Esophagus muscularis mucosa (tissue), 4 donors: ENCODE measurements around the gene AGPAT4. TPM values are rescaled to one million over a fixed set of nuclear protein-coding genes. Genes with fewer than 3 reads are reported as not detected.

ENCODE experiments used
- DNase-seq: peaks from one replicate; pipeline ENCODE4 v3.0.0-alpha.2; 2017; ENCODE audit errors: extremely low spot score
- H3K27ac ChIP-seq, 4 donors: fragments of 200-600 bp; sonication (generic); replicated peaks in 1 of 4; 1 replicate in 3 of 4; 2 replicates in 1 of 4; pipeline ENCODE4 v1.5.1; 2016 to 2019; ENCODE audit warnings: mild to moderate bottlenecking in 1 of 4
- H3K27me3 ChIP-seq, 4 donors: fragments of 200-600 bp; sonication (generic); one replicate each; pipeline versions ENCODE4 v1.5.1 to v1.6.0; 2016 to 2019
- H3K36me3 ChIP-seq, 4 donors: fragments of 200-600 bp; sonication (generic); one replicate each; pipeline ENCODE4 v1.5.1; 2016 to 2019
- H3K4me1 ChIP-seq, 4 donors: fragments of 200-600 bp; sonication (generic); one replicate each; pipeline ENCODE4 v1.5.1; 2016 to 2019
- H3K4me3 ChIP-seq, 4 donors: fragments of 200-600 bp; sonication (generic); 1 replicate in 2 of 4; 2 replicates in 2 of 4; pipeline ENCODE4 v1.5.1; 2016 to 2019; ENCODE audit warnings: mild to moderate bottlenecking in 4 of 4, moderate library complexity in 1 of 4
- H3K9me3 ChIP-seq, 4 donors: fragments of 200-600 bp; sonication (generic); 1 replicate in 3 of 4; 2 replicates in 1 of 4; pipeline ENCODE4 v1.5.1; 2016 to 2019
- EP300 ChIP-seq: sonication (generic); formaldehyde crosslinking; IDR thresholded peaks from one replicate; pipeline ENCODE4 v1.6.1; 2017; ENCODE audit warnings: antibody characterized with exemption
- POLR2A ChIP-seq: fragments of 450-650 bp; IDR thresholded peaks from one replicate; pipeline ENCODE4 v1.6.1; 2017; ENCODE audit warnings: antibody characterized with exemption, moderate library complexity, mild to moderate bottlenecking, low read depth
- POLR2AphosphoS5 ChIP-seq, 2 donors: sonication (generic); formaldehyde crosslinking; IDR thresholded peaks; one replicate each; pipeline ENCODE4 v1.6.1; 2017; ENCODE audit warnings: antibody characterized with exemption in 2 of 2
- WGBS: methylation state at CpG from one replicate; pipeline ENCODE4 v1.1.5; 2018; 5-methylcytosine and 5-hydroxymethylcytosine counted together
- intact Hi-C: fragments of 100-400 bp; cut with DNase I; formaldehyde crosslinking; loops from one replicate; pipeline ENCODE4 v1.15.1; 2023
- total RNA-seq, 4 donors: library from RNA; depleted of rRNA; stranded (reverse); fragments of >200 nt; gene quantifications; one replicate each; pipeline versions ENCODE4 v1.1.0 to v1.2.1, GENCODE V29; 2016
- TF ChIP-seq, protein P1 (sequence below), 3 experiments: fragments of 200-600 bp in 2 of 3; fragments of 450-650 bp in 1 of 3; sonication (generic) in 2 of 3; IDR thresholded peaks; one replicate each; pipeline ENCODE4 v1.5.1; 2017 to 2019; ENCODE audit warnings: antibody characterized with exemption in 3 of 3, mild to moderate bottlenecking in 2 of 3, moderate library complexity in 1 of 3

AGPAT4 gene
- total RNA-seq, 4 donors from 2014 or later = 7.9 to 12.6 (median 10.0) TPM

DNA sequence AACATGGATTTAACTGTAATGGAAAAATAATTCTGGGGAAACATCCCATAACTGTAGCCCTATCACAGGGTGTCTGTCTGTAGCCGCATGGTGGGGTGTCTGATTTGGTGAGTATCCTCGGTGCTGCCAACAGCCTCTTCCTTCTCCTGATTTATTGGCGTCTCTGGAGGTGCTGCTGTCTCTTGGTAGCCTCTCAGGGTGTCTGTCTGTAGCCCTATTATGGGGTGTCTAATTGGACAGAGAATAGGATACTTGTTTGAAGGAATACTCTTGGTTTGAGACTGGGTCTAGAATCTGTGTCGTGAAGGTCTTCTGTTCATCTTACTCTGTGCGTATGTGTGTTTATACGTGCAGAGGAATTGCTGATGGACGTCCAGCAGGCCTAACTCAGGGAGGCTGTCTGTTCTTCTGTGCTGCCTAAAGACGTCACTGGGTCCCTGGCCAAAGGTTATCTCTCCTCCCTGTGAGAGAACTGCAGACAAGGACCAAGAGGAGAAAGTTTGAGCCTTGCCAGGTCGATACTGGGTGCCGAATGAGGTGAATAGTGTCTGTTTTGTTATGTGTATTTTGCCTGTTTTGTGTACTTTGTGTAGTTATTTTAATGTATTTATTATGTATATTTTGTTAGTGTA is 18.9 kb upstream of the AGPAT4 start:
- Histone ChIP-seq H3K36me3 (no peaks in the 10 kb centered on the region), H3K27me3 (no peaks in the 10 kb centered on the region), H3K4me3 (no peak overlapping the region), H3K27ac (no peak overlapping the region), H3K4me1 (no peaks in the 10 kb centered on the region), H3K9me3 (no peaks in the 10 kb centered on the region)
- WGBS = 83% methylated on average over 10 of the region's 10 CpGs
- TF ChIP-seq POLR2A = no peak
- TF ChIP-seq, protein P1, sequence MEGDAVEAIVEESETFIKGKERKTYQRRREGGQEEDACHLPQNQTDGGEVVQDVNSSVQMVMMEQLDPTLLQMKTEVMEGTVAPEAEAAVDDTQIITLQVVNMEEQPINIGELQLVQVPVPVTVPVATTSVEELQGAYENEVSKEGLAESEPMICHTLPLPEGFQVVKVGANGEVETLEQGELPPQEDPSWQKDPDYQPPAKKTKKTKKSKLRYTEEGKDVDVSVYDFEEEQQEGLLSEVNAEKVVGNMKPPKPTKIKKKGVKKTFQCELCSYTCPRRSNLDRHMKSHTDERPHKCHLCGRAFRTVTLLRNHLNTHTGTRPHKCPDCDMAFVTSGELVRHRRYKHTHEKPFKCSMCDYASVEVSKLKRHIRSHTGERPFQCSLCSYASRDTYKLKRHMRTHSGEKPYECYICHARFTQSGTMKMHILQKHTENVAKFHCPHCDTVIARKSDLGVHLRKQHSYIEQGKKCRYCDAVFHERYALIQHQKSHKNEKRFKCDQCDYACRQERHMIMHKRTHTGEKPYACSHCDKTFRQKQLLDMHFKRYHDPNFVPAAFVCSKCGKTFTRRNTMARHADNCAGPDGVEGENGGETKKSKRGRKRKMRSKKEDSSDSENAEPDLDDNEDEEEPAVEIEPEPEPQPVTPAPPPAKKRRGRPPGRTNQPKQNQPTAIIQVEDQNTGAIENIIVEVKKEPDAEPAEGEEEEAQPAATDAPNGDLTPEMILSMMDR (IDR thresholded peaks at IDR 0.05) = no peak
- TF ChIP-seq POLR2AphosphoS5 (IDR thresholded peaks at IDR 0.05) = no peak
- TF ChIP-seq EP300 = no peak
- intact Hi-C loops = no loop called here
- no peak for DNase-seq

DNA sequence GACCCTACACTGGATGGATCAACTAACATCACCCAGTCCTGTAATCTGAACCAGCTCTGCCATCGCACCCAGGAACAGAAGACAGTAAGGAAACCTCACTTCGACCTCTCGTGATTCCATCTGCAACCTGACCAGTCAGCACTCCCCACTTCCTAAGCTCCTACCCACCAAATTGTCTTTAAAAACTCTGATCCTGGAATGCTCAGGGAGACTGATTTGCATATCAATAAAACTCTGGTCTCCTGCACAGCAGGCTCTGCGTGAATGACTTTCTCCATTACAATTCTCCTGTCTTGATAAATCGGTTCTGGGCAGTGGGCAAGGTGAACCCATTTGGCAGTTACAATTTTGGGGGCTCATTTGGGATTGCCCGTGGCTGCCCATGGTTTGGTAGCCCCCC is 18.3 kb upstream of the AGPAT4 start:
- WGBS = 96% methylated on average over 6 of the region's 6 CpGs
- H3K27ac ChIP-seq = no peak overlapping the region
- H3K4me1 ChIP-seq = no peaks in the 10 kb centered on the region
- intact Hi-C loops = no loop called here
- H3K36me3 ChIP-seq = no peaks in the 10 kb centered on the region
- TF ChIP-seq EP300 (no peak), POLR2AphosphoS5 (IDR thresholded peaks at IDR 0.05) (no peak), POLR2A (no peak)
- TF ChIP-seq, protein P1 (IDR thresholded peaks at IDR 0.05) = no peak
- no peak for DNase-seq
- H3K27me3 ChIP-seq = no peaks in the 10 kb centered on the region
- H3K4me3 ChIP-seq = no peak overlapping the region
- H3K9me3 ChIP-seq = no peaks in the 10 kb centered on the region

DNA sequence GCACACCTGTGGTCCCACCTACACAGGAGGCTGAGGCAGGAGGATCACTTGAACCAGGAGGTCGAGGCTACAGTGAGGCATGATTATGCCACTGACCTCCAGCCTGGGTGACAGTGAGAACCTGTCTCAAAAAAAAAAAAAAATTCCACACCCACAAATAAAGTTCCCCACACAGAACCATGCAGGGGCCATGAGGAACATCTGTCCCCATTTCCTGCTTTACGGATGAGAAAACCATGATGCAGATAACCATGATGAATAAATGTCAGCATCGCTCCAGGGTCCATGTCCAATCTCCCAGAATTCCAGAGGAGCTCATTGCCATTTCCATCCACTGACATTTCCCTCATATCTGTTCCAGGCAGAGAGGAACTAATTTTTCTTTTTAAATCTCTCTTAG is 16.9 kb upstream of the AGPAT4 start:
- TF ChIP-seq POLR2A (no peak), EP300 (no peak), POLR2AphosphoS5 (IDR thresholded peaks at IDR 0.05) (no peak)
- TF ChIP-seq, protein P1 (IDR thresholded peaks at IDR 0.05) = no peak
- WGBS = 84% methylated on average over 3 of the region's 3 CpGs

DNA sequence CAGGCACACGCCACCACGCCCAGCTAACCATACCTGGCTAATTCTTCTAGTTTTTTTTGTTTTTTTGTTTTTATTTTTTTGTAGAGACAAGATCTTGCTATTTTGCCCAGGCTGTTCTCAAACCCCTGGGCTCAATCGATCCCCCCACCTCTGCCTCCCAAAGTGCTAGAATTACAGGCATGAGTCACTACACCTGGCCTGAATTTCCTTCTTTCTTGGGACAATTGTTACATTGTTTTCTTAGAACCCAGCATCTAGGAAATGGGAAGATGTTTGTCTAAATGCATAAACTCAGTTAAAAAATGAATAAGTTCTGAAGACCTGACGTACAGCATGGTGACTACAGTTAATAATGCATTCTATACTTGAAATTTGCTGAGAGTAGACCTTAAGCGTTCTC is 10.8 kb upstream of the AGPAT4 start:
- H3K4me1 ChIP-seq = no peaks in the 10 kb centered on the region
- no peaks in the 10 kb centered on the region for H3K27me3 ChIP-seq
- no peak for DNase-seq
- no peaks in the 10 kb centered on the region for H3K9me3 ChIP-seq
- intact Hi-C loops = no loop called here
- no peak overlapping the region for H3K4me3 ChIP-seq
- WGBS = 94% methylated on average over 5 of the region's 5 CpGs
- no peaks in the 10 kb centered on the region for H3K36me3 ChIP-seq
- no peak overlapping the region for H3K27ac ChIP-seq
- TF ChIP-seq, protein P1 (IDR thresholded peaks at IDR 0.05) = no peak
- TF ChIP-seq EP300 (no peak), POLR2A (no peak), POLR2AphosphoS5 (IDR thresholded peaks at IDR 0.05) (no peak)

More for the DNA sequence above, 16.9 kb upstream of the AGPAT4 start:
- Histone ChIP-seq H3K27me3 (no peaks in the 10 kb centered on the region), H3K4me1 (no peaks in the 10 kb centered on the region), H3K4me3 (no peak overlapping the region), H3K27ac (no peak overlapping the region), H3K36me3 (no peaks in the 10 kb centered on the region), H3K9me3 (no peaks in the 10 kb centered on the region)
- intact Hi-C loops = no loop called here
- DNase-seq = no peak

DNA sequence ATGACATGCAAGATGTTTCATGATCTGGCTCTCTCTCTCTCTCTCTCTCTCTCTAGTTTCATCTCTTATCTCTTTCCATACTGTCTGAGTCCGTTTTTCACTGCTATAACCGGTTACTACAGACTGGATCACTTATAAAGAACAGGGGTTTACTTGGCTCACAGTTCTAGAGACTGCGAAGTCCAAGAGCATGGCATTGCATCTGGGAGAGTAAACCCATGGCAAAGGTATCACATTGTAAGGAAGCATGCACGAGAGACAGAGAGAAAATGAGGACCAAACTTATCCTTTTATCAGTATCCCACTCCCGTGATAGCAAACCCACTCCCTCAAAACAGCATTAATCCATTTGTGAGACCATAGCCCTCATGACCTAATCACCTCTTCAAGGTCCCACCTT is 7.2 kb upstream of the AGPAT4 start:
- peaks cover 0 to 4% (median 0%) of the 10 kb centered on the region in 4 donors for H3K4me1 ChIP-seq
- WGBS = 89% methylated on average over 5 of the region's 5 CpGs
- intact Hi-C loops = no loop called here
- H3K27me3 ChIP-seq = no peaks in the 10 kb centered on the region
- DNase-seq = no peak
- no peaks in the 10 kb centered on the region for H3K36me3 ChIP-seq
- H3K27ac ChIP-seq = no peak overlapping the region
- no peak overlapping the region for H3K4me3 ChIP-seq
- no peaks in the 10 kb centered on the region for H3K9me3 ChIP-seq
- no peak for TF ChIP-seq POLR2A
- TF ChIP-seq POLR2AphosphoS5 (IDR thresholded peaks at IDR 0.05) = no peak
- TF ChIP-seq, protein P1 (IDR thresholded peaks at IDR 0.05) = no peak
- no peak for TF ChIP-seq EP300
